Stimulated activated CD4-positive, alpha-beta T cell treated with anti-CD3 and anti-CD28 coated beads, Interleukin-12 subunit alpha, Interleukin-12 subunit beta, amount 100 ng/mL, for 48 hours (primary cell): Measurements from ENCODE around the gene CDH22.

Experiments used
- DNase-seq, 3 donors: peaks; one replicate each; pipeline ENCODE4 v3.0.0-alpha.2; 2020; ENCODE audit warnings: low read depth in 2 of 3, low spot score in 1 of 3

CDH22 gene

DNA sequence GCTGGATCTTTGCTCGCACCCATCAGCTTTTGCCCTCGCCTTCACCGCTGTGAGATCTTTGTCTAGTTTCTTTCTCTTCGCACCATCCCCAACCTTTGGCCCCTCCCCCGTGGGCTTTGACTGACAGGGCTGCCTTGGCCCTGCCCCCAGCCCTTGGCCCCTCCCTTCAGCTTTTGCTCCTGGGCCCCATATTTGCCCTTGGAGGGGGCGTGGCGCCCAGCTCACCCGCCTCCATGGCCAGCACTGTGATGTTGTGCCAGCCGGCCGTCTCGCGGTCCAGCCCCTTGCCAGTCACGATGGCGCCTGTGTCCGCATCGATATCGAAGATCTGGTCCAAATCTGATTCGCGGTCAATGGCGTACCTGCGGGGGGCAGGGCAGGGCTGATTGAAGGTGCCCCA is 109.1 kb downstream of the CDH22 start:
- DNase-seq = peak in 1 of 3 donors; percentile 17

DNA sequence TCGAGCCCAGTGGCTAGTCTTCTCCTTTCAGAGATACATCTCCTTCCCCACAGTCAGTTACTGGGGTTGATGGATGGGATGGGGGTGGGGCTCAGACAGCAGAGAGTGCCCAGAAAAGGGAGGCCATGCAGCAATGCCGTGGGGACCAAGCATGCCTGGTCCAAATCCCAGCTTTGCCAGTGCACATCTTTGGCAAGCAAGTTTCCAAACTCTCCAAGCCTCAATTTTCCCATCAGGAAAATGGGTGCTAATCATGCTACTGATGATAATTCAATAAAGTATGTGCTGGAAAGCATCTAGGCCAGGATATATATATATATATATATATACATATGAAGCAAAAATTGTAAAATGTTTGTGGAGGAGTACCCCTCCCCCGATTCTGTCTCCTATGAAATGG is 111.3 kb downstream of the CDH22 start:
- no peak for DNase-seq

DNA sequence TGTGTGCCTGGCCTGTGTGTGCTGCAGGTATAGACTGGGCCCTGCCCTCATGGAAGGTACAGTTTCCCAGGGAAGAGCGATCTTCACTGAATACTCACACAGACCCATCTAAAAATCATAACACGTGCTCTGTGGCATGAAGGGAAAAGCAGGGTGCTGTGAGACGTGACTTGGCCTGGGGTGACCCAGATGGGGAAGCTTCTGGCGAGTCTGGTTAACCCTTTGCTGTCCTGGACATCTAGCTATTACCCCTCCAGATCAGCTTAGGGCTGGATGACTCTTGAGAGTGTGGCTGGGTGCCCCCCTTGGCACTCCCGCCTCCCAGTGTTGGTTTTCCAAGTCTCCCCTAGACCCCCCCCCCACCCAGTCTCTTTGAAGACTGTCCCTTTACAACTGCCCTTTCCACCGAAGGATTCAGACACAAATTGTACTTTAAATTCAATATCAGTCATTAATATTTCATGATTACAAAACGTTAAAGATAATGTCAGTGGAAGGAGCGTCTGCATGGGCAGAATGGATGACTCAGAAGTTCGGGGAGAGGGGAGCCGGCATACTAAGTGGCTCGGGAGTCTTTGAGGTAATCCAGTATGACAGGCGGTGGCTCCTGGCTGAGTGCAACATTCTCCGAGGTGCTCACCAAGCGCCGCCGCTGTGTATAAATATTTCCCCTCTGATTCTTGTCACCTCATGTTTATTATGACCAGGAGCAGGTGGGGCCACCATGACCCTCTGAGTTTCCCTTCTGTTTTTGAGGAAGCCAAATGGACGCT is 112.8 kb downstream of the CDH22 start:
- DNase-seq = no peak

DNA sequence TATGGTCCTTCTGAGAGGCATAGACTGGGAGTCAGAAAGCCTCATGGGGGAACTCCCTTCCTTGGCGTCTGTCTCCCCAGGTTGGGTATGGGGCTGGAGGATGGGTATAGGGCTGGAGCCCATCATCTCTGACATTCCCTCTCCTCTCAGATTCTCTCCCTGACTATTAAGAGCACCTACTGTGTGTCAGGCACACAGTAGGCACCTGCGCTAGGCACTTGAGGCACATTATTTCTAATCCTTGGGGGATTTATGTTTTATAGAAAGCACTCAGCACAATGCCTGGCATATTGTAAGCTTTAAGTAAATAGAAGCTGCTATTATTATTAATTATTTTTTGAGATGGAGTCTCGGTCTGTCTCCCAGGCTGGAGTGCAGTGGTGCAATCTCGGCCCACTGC is 113.9 kb downstream of the CDH22 start:
- DNase-seq = no peak

DNA sequence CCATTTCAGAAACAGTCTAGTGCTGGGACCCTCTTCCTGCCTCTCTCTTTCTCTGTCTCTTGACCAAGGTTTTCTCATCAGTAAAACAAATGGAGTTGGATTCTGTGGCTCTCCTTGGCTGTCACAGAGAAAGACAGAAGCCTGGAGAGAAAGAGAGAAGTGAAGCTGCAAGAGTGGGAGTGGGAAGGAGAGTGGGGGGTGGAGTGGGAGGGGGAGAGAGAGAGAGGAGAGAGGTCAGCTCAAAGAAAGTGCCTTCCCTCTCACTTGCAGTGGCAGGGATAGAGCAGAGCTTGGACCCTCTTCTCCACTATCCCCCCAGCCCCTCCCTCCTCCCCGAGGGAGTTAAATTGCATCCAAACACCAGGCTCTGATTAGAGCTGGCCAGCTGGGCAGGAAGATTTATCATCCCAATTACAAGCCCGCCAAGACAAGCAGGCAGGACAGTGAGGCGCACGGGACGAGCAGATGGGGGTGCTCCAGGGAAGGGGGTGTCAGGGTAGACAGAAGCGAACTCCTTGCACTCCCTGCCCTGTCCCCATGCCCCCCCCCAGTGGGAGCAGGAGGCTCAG is 115.8 kb downstream of the CDH22 start:
- no peak for DNase-seq

DNA sequence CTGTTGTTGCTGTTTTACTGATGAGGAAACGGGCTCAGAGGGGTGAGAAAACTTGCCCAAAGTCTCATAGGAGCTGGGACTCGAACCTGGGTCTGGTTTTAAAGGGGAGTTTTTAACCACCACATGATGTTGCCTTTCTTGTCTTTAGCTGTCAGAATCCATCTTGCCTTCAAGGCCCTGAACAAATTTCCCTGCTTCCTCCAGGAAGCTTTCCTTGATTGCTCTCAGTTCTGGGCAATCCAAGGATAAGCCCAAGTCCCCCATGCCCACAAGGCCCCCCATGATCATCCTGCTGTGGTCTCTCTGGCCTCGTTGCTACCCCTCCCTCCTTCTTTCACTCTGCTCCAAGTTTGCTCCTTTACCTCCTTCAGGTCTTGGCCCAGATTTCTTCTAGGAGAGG is 116.7 kb downstream of the CDH22 start:
- no peak for DNase-seq

DNA sequence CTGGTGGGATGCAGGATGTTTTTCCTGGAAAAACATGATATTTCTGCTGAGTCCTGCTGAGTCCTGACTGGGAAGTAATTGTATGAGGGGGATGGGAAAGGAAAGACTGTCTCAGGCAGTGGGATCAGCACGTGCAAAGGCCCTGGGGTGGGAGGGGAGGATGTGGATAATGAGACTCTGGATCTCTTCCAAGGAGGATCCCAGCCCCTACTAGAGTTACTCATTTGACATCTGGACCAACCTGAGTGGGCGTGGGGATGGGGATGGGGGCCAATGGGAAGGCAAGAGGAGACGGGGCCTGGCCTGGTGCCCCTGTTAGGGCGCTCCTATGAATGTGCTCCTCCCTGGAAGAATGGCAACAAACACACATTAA is 117.1 kb downstream of the CDH22 start:
- no peak for DNase-seq

DNA sequence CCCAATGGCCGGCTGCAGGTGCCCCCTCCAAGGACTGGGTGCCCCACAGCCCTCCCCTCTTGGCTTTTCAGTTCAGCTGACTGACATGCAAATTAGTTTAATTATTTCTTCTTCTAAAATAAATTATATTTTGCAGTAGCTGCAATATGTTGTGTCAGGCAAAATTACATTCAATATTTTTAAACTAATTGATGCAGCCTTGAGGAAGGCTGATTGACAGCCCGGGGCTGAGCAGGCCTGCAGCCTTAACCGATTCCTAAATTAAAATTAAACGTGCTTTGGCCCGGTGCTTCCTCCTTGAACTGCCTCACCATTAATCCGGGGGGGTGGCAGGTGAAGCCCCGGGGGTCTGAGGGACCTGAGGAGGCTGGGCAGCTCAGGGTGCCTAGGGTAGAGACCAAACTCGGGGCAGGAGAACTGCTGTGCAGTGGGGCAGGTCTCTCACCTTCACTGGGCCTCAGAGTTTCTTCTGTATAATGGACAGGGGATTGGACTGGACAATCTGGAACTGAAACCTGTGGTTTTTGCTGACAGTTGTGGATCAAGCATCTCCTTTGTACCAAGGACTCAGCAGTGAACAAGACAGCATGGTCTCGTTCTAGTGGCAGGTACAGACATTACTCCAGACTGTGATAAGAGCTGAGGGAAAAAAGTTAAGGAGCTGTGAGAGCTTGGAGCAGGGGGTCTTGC is 117.7 kb downstream of the CDH22 start:
- no peak for DNase-seq

DNA sequence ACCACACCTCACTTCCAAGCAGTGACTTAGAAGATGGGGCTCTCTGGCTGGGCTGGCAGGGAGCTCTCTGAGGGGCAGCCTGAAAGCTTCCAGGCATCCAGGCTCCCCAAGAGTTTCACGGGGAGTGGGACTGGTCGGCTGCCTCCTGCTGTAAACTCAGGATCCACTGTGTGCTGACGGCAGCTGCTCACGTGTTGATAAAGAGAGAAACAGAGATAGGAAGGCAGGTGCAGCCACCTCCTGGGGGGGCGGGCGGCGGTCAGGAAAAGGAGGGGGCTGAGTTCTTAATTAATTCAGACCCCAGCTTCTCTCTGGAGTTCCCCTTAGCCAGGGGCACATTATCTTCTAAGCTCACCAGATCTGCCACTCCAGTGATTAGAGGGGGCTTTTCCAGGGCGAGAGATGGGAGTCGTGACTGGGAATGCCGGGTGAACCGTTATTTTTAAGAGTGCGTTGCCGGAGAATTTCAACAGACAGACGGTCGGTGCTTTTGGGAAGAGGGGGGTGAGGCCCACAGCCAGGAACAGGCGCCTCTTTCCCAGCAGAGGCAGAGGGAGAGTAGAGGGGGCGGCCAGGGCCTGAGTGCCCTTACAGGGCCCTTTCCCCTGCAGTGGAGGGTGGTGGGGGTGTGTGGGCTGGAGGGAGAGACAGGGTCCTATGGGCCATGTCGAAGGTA is 119.3 kb downstream of the CDH22 start:
- DNase-seq = no peak

DNA sequence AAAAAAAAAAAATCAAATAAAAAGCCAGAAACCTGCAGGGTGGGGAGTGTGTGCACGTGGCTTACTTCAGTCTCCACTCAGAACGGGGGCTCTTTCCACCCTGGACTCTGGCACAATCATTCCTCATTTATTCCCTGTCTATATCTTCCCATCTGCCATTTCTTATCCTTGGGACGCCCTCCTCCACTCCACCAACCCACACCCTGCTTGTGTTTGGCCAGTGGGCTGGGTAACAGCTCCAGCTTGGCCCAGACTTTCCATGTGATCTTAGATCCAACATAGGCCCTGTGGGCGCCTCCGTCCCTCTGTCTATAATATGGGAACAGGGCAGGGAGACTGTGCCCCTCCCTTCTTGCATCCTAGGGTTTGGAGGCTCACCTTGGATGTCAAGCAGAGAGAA is 122.1 kb downstream of the CDH22 start:
- no peak for DNase-seq

DNA sequence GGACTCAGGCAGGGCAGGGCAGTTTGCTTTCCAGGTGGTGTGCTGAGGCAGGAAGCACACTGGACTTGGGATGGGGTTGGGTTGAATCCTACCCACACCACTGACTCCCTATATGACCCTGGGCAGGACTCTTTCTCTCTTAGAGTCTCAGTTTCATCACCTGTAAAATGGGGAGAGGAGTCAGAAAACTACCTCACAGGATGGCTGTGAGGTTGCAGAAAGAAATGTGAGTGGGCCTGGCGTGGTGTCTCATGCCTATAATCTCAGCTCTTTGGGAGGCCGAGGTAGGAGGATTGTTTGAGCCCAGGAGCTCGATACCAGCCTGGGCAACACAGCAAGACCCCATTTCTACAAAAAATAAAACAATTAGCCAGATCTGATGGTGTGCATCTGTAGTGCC is 122.9 kb downstream of the CDH22 start:
- no peak for DNase-seq

DNA sequence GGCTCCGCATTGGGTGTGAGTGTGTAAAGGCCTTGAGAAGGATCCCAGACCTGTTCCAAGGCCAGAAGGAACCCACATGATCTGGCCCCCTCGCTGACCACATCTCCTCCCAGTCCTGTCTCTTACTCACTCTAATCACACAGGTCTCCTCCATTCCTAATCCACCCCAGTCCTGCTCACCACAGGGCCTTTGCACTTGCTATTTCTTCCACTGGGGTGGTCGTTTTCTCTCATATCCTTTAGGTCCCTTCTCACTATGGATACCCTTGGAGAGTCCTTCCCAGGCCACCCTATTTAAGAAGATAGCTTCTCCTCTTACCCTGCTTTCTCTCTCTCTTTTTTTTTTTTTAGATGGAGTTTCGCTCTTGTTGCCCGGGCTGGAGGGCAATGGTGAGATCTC is 124.5 kb downstream of the CDH22 start:
- no peak for DNase-seq

DNA sequence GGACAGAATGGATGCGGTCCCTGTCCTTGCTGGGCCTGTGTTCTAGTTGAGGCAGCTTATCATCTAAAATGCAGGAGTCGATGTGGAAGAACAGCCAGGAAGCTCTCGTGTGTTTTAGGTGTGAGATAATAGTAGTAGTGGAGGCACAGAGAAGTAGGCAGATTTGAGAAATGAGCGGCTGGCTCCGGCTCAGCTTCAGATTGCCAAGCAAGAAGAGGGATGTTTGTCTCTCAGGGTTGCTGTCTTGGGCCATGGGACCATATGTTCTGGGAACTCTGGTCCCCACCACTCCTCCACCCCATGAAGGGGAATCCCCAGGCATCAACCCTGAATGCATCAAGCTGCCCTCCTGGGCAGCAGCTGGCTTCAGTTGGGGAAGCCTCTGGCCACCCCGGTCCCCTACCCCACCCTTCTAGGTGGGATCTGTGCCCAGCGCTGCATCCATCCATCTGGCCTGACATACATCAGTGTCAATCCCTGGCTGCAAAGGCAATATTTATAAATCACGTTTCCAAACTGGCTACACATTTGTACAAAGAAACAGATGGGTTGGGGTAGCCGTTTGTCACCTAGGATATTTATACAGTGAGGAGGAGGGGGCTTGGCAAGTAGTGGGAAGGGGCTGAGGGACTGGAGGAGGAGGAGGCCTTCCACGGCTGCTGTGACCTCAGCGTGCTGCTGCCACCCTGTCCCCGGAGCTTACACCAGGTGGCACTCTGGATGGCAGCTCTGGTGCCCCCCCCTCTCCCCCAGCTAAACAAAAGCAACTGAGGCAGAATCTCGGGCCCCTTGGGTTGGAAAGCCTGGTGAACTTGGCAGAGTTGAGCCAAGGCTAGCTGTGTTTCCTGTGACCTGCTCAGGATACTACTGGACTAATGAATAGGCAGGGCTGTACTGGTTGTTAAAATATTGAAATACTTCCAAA is 125.8 kb downstream of the CDH22 start:
- no peak for DNase-seq

DNA sequence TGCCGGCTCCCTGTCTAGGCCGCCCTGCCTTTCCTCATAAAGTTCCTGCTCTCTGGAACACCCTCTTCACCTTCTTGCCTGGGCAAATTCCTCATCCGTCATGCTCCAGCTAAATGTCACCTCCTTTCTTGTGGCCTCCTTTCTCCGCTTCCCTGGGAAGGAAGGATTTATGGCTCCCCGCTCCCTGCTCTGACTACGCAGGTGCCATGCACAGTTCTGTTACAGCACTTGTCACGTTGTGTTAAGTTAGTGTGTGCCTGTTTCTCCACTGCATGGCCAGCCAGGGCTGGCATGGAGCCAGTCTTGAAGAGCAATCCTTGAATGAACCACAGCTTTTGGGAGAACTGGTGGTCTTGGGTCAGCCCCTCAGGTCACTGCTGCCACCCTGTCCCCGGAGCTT is 128.4 kb downstream of the CDH22 start:
- no peak for DNase-seq

DNA sequence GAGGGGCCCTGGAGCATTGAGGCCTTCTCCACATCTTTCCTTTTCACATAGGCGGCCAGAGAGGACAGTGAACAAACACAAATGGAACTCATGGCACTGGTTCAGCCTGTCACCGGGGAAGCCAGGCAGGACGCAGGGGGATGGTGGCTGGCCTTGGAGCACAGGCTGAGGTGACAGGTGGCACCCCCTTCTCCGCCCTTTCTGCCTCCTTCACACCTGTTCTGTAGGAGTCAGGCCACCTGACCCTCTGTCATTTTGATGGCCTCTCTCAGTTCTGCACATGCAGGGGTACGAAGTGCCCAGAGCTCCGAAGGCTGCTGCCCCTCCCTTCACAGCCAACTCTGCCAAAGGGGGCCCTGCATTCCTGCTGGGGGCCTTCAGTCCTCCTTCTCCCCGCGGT is 129.4 kb downstream of the CDH22 start:
- no peak for DNase-seq

DNA sequence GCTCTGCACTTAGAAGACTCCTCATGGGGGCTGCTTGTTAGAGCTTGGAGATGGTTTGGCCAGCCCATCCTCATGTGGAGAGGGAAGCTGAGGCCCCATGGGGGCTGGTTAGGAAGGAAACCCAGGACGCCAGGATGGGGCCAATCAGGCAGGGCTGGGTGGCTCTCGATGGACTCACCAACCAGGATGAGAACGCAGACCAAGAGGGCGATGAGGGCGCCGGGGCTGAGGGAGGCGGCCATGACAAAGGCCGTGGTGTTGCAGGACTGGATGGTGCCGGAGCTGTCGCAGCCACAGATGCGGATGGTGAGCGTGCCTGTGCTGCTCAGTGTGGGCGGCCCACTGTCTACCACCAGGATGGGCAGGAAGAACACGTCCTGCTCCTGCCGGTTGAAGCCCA is 130.5 kb downstream of the CDH22 start:
- DNase-seq = no peak

DNA sequence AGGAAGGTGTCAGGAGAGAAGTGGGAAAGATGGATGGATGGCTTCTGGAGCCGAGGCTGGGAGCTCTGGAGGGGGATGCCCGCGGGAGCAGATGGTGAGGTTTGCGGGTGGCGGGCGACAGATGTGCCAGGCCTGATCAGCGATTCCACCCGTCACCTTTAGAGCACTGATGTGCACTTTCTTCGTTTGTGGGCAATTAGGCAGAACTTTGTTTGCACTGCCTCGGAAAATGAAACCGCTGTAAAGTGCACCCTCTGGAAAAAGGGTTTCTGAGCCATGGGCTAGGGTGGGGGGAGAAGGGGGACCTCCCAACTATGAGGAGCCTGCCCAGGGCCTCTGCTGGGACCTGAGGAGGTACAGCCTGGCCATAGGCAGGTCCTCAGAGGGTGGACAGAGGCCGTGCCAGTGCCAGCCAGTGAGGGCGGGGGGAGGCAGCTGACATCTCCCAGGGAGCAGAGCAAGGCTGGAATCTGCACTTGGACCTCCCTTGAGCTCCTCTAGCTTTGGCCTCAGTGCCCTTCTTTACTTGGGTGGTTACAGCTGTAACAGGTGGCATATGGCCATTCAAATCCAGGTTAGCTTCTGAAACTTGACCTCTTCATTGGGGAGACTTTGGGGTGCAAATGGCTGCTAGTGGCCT is 131.4 kb downstream of the CDH22 start:
- no peak for DNase-seq

DNA sequence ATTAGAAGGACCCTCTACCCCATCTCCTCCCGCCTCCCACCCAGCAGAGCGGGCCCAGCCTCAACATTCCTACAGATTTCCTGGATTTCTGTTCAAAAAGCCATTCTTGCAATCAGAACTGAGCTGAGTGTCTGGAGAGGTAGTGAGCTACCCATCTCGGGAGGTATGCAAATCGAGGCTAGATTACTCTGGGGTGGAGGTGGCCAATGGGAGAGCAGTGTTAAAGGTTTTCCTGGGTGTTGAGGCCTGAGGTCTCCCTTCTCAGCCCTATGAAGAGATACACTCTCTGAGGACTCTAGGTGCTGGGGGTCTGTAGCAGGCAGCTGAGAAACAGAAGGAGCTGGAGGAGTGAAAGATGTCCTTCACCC is 133.2 kb downstream of the CDH22 start:
- DNase-seq = no peak

DNA sequence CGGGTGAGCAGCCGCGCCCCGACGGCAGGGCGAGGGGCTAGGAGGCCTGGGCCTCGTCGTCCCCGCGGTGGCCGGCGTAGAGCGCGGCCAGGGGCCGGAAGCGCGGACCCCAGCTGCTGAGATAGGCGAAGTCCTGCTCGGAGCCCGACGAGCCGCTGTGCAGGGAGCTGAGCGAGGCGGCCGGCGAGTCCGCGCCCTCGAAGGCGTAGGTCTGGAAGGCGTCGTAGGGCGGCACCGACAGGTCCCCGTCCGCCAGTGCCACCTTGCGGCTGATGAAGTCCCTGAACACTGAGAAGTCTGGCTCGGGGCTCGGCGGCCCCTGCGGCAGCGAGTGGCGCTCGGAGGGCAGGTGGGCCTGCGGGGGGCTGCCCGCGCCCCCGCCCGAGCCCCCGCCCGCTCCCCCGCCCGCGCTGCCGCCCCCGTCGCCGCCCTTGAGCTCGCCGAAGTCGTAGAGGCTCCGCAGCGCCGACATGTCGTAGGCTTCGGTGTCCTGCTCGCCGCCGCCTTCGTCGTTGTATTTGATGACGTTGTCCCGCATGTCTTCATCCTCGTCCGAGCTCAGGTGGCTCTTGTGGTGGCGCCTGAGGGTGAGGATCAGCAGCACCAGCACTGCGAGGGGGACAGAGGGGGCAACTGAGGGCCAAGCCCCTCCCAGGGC is 133.7 kb downstream of the CDH22 start:
- peak; percentile 50 to 67 (median 61) for DNase-seq
